Ishikawa (cell line): ENCODE measurements around the gene BORCS6.

Experiments used
- CEBPB ChIP-seq: IDR thresholded peaks from 2 replicates; pipeline ENCODE4 v1.6.1; 2012
- CREB1 ChIP-seq: IDR thresholded peaks from 2 replicates; pipeline ENCODE4 v1.6.1; 2012; ENCODE audit warnings: low read depth
- EGR1 ChIP-seq: IDR thresholded peaks from 2 replicates; pipeline ENCODE4 v1.6.1; 2012
- EP300 ChIP-seq: IDR thresholded peaks from 2 replicates; pipeline ENCODE4 v1.6.1; 2012; ENCODE audit warnings: borderline replicate concordance
- FOXM1 ChIP-seq: IDR thresholded peaks from 2 replicates; pipeline ENCODE4 v1.6.1; 2012; ENCODE audit warnings: low read depth, borderline replicate concordance
- MAX ChIP-seq: IDR thresholded peaks from 2 replicates; pipeline ENCODE4 v1.6.1; 2012
- NFIC ChIP-seq: IDR thresholded peaks from 2 replicates; pipeline ENCODE4 v1.6.1; 2012
- RAD21 ChIP-seq: IDR thresholded peaks from 2 replicates; pipeline ENCODE4 v1.6.1; 2012; ENCODE audit warnings: low read depth
- REST ChIP-seq: IDR thresholded peaks from 2 replicates; pipeline ENCODE4 v1.6.1; 2012; ENCODE audit warnings: low read depth, mild to moderate bottlenecking
- TAF1 ChIP-seq: IDR thresholded peaks from 2 replicates; pipeline ENCODE4 v1.6.1; 2012; ENCODE audit warnings: low read depth, mild to moderate bottlenecking
- TCF12 ChIP-seq: IDR thresholded peaks from 2 replicates; pipeline ENCODE4 v1.6.1; 2012; ENCODE audit warnings: low read depth
- TEAD4 ChIP-seq: IDR thresholded peaks from 2 replicates; pipeline ENCODE4 v1.6.1; 2012
- USF1 ChIP-seq: IDR thresholded peaks from 2 replicates; pipeline ENCODE4 v1.6.1; 2012
- YY1 ChIP-seq: IDR thresholded peaks from 2 replicates; pipeline ENCODE4 v1.6.1; 2012; ENCODE audit warnings: low read depth
- ZBTB7A ChIP-seq: IDR thresholded peaks from 2 replicates; pipeline ENCODE4 v1.6.1; 2012; ENCODE audit warnings: low read depth

Gene BORCS6

GRCh38 chr17:8185582-8186445 is 4.2 kb downstream of the BORCS6 start:
- TF ChIP-seq REST (no peak), FOXM1 (no peak), RAD21 (no peak), EGR1 (no peak), MAX (0 out of 2 replicates have a peak, but pooled peaks have one; percentile 60), NFIC (0 out of 2 replicates have a peak, but pooled peaks have one; percentile 1), CEBPB (peak; percentile 47; the same call in 1 of the 2 replicates), TEAD4 (peak; percentile 97), ZBTB7A (peak; percentile 75), TAF1 (no peak), YY1 (peak; percentile 62), TCF12 (peak; percentile 38; the same call in 1 of the 2 replicates)

GRCh38 chr17:8176998-8177731 is 12.8 kb downstream of the BORCS6 start:
- TF ChIP-seq ZBTB7A (no peak), EGR1 (no peak), TEAD4 (no peak), RAD21 (no peak), MAX (no peak), TCF12 (no peak), TAF1 (no peak), CEBPB (no peak), YY1 (no peak), FOXM1 (no peak), USF1 (no peak), EP300 (no peak), REST (no peak), CREB1 (no peak), NFIC (no peak)

- TF ChIP-seq CEBPB (no peak), RAD21 (no peak), ZBTB7A (peak; percentile 93), EP300 (no peak), REST (no peak), MAX (no peak; the same call in 1 of the 2 replicates), TEAD4 (0 out of 2 replicates have a peak, but pooled peaks have one; percentile 36), CREB1 (no peak), NFIC (no peak), USF1 (no peak), TCF12 (no peak), FOXM1 (no peak), EGR1 (peak; percentile 15; the same call in 1 of the 2 replicates), TAF1 (peak; percentile 73), YY1 (peak; percentile 6; the same call in 1 of the 2 replicates)
Measured at GRCh38 chr17:8176197-8176940, 13.6 kb downstream of the BORCS6 start, which contains the start of gene TMEM107. TMEM107 (minus strand) TSS chr17:8176380; CDS start chr17:8176286, 94 bp downstream.
